HG03378 (cell line): Measurements from ENCODE around the gene CPNE6.

Source experiments
- ATAC-seq: cut with Tn5 transposase; IDR thresholded peaks from one replicate; pipeline ENCODE4 v1.9.1; 2021; ENCODE audit warnings: mild to moderate bottlenecking, moderate library complexity; ENCODE audit not compliant: unreplicated experiment

CPNE6 gene

DNA sequence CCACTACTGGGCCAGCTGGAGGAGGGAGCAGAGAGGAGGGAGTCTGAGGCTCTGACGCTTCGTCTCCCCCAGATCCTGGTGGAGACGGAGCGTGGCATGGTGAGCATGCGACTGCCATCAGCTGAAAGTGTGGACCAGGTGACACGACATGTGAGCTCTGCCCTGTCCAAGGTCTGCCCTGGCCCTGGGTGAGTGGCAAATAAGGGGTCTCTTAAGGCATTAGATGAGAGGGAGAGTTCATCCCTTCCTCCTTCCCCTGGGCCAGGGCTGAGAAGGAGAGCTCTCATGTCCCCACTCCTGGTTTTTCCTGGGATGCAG is 17.1 kb upstream of the CPNE6 start:
- ATAC-seq = no peak

DNA sequence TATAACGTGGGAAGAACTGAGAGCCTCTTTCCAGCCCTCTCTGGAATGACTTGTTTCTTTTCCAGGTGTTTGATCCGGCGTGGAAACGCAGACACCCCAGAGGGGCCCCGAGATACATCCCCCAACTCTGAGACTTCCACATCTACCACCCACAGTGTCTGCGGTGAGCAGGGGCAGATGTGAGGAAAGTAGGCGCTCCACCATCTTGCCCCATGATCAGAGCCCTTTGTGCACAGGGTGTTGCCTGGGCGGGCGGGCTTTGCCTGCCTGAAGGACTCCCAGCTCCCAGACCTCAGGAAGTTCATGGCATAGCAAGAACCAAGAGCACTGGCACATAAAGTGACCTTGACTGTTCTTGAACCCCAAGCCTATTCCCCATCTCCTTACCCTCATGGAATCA is 16.7 kb upstream of the CPNE6 start:
- ATAC-seq = no peak

DNA sequence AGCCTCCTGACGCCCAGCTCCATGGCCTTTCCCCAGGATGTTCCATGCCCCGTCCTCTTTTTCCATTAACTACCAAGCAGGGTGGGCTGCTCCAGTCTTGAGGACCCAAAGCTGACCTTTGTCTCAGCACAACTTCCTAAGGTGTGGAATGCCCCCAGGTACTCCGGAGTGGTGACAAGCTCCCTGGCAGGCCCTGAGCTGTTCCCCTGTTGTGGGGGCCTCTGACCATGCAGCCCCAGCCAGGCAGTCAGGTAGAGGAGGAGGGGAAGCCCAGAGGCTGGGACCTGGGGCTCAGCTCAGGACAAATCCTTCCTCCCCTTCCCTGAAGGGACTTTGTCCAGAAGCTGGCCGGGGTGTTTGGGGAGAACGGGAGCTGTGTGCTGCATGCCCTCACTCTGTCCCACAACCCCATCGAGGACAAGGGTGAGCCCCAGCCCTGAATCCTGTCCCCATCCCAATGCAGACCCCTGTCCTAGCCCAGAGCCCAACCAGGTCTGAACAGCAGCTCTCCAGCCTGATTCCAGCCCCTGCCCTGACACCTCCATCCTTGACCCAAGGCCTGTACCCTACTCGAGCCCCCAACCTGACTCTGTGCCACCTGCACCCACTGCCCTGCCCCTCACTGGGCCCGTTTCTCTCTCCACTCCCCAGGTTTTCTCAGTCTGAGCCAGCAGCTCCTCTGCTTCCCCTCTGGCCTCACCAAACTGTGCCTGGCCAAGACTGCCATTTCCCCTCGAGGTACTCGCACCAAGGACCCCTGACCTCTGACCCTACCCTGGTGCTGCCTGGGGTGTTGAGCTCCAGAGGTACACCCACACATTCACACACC is 15.2 kb upstream of the CPNE6 start:
- ATAC-seq = no peak

DNA sequence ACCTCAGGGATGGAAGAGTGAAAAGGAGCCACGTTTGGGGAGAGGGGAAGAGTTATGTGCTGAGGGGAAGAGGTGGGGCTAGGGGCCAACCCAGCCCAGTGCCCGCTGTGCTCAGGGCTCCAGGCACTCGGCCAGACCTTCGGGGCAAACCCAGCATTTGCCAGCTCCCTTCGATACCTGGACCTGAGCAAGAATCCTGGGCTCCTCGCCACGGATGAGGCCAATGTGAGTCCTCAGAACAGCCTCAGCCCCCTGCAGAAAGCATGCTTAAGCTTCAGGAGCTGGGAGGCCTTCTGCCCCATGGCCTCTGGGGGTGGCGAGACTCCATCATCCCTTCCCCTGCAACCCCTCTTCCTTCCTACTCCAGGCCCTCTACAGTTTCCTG is 14.6 kb upstream of the CPNE6 start:
- no peak for ATAC-seq

DNA sequence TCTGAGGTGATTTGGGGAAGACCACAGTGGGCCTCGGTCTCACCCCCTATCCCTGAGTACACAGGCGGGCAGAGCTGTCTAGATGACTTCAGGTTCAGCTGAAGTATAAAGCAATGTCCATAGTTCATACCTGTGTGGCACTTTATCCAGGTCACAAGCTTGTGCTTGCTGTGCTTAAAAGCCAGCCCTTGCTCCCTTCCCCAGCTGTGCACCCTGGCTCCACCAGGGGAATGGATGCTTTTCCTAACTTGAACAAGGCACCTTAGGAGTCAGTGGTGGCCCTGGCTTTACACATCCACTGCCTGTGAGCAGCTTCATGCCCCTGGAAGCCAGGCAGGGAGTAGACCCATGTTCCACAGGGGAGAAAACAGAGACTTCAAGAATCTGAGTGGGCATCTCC is 14.1 kb upstream of the CPNE6 start:
- ATAC-seq = no peak

DNA sequence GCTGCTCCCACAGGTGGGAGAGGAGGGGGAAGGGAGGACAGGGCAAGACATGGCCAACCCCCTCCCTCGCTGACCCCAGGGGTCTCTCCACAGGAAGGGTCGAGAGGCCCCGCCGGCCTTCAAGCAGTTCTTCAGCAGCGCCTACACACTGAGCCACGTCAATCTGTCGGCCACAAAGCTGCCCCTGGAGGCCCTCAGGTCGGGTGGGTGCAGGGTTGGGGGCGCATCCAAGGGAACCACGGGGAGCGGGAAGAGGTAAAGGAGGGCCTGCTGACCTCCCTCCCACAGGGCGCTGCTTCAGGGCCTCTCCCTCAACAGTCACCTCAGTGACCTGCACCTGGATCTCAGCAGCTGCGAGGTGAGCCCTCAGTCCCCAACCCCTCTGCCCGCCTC is 13.5 kb upstream of the CPNE6 start:
- no peak for ATAC-seq

DNA sequence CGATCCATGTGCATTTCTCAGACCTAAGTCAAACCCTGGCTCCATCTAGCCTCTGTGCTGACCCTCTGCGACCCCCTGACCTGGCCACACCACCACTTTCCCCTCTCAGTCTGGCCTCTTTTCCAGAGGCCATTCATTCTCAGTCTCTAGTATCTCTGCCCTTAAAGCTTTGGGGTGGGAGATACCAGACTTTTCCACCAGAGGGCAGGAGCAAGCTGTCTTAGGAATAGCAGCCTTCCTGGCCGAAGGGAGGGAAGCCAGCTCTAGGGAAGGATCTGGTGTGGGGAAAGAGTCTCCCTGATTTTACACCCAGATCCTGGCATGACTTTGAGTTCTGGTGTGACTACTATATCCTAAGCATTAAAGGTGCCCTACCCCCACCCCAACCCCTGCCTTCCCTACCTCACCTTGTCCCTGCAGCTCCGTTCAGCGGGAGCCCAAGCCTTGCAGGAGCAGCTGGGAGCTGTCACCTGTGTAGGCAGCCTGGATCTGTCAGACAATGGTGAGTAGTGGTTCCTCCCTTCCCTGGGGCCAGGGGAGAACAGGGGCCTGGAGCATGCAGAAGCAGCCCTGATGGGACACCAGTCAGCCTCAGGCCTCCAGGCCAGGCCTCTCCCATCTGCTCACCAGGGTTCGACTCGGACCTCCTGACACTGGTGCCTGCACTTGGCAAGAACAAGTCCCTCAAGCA is 13.0 kb upstream of the CPNE6 start:
- peak; percentile 63 for ATAC-seq

DNA sequence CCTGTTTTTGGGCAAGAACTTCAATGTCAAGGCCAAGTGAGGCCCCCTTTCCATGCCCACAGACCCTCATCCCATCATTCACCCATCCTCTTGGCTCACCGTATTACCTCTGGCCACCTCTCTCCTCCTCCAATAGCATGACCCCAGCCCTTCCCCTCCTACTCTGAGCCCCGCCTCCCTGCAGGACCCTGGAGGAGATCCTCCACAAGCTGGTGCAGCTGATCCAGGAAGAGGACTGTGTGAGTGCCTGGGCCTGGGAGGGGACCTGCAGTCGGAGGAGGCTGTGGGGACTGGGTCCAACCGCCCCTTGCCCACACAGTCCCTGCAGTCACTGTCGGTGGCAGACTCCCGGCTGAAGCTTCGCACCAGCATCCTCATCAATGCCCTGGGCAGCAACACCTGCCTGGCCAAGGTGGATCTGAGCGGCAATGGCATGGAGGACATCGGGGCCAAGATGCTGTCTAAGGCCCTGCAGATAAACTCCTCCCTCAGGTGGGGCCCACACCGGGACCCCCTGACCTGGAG is 12.3 kb upstream of the CPNE6 start:
- no peak for ATAC-seq

DNA sequence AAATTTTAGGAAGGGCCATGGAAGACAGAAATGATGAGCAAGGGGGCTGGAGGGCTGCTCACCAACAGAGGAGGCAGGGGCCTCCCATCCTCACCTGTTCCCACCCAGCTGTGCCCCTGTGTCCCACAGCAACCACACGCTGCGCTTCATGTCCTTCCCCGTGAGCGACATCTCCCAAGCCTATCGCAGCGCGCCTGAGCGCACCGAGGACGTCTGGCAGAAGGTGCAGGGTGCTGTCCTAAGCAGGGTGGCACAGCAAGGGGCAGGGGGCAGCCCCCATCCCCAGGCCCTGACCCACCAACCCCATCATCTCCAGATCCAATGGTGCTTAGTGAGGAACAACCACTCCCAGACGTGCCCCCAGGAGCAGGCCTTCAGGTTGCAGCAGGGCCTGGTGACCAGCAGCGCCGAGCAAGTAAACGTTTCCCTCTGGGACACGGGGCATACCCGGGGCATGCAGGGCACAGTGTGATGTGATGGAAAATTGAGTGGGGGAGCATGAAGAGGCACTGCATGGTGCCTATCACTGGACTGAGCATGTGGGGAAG is 11.4 kb upstream of the CPNE6 start:
- no peak for ATAC-seq

DNA sequence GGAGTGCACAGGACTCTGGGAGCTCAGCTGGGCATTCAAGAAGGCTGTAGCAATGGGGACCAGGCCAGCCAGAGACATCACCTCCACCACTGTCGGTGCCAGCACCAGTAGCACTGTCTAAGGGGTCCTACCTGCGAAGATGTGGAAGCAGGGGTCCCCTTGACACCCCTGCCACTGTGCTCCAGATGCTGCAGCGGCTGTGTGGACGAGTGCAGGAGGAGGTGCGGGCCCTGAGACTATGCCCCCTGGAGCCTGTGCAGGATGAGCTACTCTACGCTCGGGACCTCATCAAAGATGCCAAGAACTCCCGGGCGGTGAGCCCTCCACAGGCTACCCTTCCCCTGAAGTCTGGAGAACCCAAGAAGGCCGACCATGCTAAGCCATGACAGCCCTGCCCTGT is 10.9 kb upstream of the CPNE6 start:
- ATAC-seq = no peak

DNA sequence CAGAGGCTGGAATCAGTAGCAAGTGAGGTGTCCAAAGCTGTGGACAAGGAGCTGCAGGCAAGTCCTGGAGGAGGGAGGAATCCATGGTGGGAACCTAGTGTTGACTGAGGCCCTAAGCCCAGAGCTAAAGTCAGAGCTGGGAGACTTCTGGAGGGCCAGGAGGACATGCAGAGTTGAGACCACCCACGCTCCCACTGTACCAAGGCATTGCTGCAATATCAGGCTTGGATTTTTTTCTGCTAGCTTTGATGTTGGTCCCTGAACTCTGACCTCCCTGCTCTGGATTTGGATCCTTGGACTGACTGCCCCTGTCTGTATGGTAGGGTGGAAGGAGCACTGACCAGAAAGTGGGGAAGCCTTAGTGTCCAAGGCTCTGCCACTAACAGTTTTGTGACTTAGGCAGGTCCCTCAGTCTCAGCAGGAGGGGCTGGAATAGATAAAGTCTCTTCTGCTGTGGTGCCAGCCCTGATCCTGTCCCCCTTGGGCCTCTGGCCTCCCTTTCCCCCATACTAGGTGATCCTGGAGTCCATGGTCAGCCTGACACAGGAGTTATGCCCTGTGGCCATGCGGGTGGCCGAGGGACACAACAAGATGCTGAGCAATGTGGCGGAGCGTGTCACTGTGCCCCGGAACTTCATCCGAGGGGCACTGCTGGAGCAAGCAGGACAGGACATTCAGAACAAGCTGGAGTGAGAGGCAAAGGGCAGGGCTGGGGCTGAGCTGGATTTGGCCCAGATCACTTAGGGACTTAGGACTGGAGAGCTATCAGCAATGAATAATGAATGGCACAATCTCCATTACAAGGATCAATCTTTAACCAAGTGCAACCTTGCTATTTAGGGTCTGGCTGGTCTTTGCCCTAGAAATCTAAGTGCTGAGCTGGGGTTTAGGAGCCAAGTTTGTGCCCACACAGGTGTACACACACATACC is 10.1 kb upstream of the CPNE6 start:
- ATAC-seq = no peak

DNA sequence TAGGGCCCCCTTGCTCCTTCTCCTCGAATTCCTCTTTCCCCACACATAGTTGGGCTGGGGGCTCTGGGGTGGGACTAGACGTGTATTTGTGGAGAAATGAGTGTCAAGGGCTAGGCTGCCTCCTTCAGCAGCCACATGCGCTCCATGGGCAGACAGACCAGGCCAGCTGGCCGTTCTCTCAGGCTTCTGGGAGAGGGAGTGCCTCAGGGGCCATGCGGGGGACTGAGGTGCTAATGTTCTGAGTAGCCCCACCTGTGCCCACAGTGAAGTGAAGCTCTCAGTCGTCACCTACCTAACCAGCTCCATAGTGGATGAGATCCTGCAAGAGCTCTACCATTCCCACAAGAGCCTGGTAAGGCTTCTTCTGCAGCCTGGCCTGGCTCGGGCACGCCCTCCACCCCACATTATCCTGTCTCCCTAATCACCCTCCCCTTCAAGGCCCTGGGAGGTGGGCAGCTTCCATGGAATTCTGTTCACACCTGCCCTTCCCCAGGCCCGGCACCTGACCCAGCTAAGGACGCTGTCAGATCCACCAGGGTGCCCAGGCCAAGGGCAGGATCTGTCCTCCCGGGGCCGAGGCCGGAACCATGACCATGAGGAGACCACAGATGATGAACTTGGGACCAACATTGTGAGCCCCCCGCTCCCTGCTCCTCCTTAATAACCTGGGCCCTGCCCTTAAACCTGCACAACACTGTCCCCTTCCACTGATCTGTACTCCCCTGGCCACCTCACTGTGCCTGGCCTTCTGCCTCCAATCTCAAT is 9.0 kb upstream of the CPNE6 start:
- ATAC-seq = no peak

DNA sequence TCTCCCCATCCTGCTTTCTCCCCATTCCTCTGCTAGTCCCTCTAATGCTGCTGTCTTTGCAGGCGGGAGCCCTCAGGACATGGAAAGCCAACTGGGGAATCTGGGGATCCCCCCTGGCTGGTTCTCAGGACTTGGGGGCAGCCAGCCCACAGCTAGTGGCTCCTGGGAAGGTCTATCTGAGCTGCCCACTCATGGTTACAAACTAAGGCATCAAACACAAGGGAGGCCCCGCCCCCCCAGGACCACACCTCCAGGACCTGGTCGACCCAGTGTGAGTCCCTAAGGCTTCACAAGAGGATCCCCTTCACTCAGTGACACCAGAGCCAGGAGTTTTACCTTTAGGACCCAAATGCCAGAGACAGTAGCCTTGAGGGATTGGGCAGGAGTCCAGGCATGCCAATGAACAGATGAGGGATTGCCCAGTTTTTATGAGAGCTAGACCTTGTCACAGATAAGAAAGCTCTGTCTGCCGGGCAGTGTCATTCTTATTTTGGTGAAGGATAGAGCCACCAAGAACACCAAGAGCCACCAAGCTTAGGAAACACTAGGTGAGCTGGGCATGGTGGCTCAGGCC is 8.0 kb upstream of the CPNE6 start:
- no peak for ATAC-seq

DNA sequence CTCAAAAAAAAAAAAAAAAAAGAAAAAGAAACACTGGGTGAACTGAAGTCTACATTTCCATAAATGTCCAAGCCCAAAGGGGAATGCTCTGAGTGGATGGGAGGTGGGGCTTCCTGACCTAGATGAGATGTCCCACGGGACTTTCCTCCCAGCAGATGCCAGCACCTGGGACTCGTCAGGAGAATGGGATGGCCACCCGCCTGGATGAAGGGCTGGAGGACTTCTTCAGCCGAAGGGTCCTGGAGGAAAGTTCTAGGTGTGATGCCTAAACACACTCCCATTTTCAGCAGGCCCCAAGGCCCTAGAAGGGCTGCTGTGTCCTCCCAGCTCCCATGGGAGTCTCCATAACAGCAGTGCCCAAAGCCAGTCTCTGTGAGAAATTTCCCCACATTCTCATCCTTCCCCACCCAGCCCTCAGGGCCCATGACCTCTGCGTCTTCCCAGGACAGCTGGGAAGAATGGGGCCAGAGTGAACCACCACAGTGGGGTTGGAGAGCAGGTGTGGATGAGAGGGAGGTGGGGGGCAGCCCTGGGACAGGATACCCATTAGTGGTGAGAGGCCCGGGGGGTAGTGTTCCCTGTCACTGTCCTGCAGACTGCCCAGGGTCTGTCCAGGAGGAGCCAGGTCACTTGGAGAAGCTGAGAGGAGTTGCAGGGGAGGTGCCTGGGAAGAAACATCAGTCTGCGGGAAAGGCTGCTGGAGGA is 7.1 kb upstream of the CPNE6 start:
- no peak for ATAC-seq

DNA sequence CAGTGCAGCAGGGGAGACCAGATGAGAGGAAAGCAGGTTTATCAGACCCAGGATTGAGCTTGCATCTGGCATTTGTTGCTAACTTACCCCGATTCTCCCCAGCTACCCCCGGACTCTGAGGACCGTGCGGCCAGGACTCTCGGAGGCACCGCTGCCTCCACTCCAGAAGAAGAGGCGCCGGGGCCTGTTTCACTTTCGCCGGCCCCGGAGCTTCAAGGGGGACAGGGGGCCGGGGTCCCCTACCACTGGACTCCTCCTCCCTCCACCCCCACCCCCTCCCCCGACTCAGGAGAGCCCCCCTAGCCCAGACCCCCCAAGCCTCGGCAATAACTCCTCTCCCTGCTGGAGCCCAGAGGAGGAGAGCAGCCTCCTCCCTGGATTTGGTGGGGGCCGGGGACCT is 6.5 kb upstream of the CPNE6 start:
- ATAC-seq = no peak

DNA sequence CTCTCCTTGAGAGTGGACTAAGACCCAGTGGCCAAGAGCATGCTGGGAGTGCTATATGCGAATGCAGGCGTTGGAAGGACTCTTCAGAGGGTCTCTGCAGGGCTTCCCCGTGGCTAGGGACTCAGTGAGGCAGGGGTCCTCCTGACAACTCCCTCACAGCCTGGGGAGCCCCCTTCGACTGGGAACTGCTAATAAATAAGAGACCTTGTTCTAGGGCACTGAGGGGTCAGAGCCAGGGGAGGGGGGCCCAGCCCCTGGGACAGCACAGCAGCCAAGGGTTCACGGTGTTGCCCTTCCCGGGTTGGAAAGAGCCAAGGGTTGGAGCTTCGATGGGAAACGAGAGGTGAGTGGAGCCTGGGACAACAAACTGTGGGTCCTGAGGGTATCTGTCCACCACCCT is 6.0 kb upstream of the CPNE6 start:
- ATAC-seq = no peak

DNA sequence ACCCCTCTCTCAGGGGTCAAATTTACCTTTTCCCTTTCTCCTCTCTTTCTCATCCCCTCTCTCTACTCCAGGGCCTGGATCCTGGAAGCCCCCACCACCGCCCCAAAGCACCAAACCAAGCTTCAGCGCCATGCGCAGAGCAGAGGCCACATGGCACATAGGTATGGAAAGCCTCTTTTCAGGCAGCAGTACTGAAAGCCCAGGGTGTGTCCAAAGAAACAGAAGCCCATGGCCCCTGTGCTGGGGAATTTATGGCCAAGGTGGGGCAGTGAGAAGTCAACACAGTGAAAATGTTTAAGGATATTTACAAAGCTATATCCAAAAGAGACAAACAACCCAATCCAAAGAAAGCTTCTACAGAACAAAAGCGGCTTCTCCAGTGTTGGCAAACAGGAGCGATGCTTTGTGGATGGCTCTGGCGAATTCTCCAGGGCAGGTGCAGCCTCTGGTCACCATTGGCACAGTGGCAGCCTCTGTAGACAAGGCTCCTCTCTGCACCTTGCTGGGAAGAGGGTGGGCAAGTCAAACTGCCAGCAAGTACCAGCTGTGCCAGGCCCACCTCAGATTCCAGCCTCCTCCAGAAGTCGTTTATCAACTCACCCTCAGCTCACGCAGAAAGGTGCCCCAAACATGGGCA is 4.7 kb upstream of the CPNE6 start:
- no peak for ATAC-seq

DNA sequence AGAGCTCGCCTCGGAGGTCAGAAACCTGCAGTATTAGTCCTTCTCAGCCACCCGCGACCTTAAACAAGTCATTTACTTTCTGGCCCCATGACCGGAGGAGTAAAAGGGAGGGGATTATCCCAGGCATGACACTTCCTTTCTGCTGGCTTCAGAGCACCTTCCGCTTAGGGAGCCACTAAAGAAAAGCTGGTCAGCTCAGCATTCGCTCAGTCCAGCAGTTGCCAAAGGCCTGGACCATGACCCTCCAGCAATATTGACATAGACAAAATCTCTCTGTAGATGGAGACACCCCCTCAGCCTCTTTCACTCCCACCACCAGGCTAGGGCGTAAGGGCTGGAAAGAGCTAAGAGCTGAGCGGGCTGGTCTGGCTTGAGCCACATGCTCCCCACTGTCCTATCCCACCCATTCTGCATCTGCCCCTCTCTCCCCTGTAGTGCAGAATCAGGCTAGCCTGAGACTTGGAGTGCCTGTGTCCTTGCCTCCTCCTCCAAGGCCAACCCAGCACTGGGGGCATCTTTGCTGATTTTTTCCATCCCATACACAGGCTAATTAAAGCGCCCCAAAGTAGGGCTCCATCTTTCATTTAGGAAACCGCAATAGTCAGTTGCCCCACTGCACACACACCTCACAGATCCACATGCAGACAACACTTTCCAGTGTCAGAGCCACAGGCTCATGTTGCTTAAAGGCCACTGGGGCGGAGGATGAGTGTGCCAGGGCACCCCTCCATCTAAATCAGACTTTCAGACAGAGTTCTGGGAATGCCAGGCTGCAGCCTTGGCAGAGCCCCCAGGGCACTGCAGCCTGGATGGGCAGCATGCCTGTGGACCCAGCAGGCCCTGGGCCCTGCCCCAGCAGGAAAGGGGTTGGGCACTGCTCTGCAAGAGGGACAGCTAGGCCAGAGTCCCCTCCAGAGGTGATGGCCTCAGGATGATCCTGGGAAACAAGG is 4.0 kb upstream of the CPNE6 start:
- no peak for ATAC-seq
